ENCODE measurements around the gene CEP131.

The CEP131 gene

DNA sequence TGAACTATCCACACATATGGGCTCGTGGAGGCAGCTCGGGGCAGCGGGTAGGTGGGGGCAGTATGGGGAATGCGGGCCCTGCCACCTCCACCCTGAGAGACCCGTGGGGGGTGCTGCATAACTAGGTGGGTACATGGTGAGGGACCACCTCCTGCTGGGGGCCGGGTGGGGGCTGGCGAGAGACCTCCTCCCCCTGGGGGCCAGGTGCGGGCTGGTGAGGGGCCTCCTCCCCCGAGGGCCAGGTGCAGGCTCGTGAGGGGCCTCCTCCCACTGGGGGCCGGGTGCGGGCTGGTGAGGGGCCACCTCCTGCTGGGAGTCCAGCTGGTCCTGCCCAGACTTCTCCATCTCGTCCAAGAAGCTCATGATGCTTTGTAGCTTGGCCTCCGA, 25.4 kb downstream of the CEP131 start:
- no peak for DNase-seq

DNA sequence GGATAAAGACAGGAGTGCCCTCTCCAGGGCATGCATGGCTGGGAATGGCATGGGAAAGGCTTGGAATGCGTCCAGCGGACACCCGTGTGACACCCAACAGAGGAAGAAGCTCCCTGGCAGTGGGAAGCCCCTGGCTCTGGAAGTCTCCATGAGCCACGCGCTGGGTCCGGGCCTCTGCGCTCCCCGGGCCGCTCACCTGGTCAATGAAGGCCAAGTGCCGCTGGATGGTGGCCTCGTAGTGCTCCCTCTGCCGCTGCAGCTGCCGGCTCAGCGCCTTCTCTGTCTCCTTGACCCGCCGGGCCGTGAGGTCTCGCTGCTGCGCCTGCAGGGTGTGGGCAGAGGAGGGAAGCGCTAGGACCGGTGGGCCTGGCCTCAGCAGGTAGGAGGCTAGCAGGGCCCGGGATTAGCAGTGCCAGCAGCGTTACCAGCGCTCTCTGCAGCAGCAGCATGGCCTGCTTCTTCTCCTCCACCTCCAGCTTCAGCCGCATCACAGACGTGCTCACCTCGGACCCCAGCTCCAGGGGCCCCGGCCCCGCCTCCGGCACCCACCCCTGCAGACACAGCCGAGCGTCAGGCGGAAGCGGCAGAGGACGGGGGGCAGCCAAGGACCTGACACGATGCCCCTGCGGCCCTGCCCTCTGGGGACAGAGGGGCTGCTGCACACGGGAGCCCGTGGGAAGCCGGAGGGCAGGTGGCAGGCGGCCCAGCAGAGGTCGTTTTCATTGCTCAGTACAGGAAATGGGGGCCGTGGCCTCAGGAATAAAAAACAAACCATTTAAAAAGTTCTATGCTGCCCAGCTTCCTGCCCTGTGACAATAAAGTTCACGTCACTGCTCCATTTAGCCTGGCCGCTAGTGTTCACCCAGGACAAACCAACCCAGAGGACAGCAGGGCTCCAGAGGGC, 26.0 kb downstream of the CEP131 start:
- no peak for DNase-seq

DNA sequence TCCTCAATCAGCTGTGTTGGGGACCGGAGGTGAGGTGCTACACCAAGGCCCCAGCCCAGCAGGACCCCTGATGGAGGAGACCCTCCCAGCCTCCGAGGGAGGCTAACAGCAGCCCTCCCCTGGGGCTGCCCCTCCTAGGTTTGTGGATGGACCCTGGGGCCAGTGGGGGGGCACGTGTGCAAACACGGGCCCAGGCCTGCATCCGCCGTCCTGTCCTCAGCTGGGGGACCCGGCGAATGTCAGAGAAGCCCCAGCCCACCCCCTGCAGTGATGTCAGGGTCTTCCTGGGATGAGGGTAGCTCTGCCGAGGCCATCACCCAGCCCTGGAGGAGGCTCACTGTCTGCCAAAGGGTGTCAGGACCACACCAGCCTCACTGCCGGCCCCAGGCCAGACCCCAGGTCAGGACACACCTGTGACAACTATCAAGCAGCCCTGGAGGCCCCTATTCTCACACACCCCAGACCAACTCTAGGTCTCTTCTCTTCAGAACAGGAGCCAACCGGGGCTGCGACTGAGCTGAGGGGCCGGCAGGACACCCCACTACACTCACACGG, 26.7 kb downstream of the CEP131 start:
- no peak for DNase-seq

DNA sequence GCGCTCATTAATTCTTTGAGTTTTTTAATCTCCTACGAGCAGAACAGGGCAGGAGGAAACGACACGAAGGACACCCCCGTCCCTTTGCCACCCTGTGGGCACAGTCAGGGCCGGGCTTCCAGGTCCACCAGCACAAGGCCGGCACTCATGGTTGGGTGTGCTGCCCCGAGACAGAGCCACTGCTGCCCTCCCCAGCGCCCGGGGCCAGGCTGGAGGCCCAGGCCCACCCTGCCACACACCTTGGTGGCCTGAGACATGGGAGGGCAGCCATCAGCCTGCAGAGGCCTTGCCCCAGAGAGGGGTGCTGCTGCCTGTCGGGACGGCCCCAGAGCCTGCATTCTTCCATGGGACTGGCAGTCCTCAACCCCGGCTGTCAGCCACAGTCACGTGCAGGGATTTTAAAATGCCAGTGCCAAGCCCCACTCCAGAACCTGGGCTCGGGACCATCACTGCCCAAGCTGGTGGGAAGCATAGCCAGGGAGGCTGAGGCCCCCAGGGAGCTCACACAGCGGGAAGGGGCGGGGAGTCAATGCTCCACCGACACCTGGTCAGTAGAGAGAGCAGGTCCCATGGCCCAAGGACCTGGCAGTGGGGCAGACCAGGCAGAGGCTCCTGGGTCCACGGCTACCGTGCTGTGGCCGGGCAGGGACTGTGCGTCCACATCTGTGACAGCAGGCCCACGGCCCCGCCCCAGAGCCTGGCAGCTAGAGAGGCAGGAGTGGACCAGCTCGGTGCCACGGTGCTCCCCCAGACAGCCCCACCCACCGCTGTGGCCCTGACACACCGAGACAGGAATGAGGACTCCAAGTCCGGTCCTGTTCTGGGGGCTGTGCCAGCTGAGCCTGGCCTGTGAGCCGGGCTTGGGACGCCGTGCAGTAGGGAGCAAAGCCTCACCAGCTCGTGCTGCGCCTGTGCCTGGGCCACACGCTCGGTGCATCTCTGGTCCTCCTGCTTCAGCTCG, 27.5 kb downstream of the CEP131 start:
- no peak for DNase-seq

DNA sequence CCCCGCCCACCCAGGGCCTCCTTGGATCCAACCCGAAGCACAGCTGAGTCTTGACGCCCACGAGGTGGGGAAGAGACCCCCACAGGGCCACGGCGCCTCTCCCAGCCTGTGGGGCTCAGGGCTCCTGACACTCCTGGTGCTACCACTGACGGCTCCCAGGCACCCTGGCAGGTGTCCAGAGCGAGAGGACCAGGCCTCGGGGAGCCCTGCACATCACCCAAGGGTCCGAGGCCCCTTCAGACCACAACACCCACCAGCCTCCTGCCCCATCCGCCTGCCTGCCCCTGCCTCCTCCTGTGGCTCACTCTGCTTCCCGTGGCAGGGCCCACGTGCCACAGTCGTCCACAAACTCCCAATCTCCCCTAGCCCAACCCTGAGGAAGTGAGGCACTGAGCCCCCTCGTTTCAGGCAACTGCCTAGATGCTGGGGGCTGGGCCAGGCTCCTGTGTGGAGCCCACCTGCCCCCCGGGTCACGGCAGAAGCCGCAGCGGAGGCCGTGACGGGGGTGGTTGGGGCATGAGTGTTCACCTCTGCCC, 28.5 kb downstream of the CEP131 start:
- no peak for DNase-seq

DNA sequence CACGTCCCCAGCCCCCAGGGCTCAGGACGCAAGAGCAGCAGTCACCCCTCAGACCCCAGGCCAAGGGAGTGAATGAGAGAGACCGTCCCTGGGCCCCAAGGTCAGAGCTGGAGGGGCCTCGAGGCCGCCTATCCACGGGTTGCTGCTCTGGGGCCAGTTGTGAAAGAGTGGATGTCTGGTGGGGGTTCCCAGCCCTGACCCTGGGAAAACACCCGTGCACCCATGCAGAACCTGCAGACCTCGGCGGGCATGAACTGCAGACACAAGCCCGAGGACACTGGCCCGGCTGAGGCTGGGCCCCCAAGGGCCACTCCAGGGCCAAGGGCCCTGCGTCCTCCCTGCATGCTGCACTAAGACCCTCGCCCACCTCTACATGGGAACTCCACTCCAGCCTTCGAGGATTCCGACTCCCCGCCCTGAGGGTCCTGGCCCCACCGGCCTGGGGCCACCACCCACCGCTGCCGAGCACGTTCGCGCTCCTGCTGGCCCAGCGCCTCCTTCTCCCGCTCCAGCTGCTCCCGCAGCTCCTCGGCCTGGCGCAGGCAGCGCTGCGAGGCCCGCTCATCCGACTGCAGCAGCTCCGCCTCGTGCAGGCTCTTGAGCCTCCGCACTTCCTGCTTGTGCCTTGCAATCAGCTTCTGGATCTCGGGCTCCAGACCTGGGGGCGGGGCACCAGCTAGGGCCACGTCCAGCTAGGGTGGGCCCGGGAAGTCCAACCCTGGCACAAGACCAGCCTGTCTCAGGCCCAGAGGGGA, 29.1 kb downstream of the CEP131 start:
- no peak for DNase-seq

DNA sequence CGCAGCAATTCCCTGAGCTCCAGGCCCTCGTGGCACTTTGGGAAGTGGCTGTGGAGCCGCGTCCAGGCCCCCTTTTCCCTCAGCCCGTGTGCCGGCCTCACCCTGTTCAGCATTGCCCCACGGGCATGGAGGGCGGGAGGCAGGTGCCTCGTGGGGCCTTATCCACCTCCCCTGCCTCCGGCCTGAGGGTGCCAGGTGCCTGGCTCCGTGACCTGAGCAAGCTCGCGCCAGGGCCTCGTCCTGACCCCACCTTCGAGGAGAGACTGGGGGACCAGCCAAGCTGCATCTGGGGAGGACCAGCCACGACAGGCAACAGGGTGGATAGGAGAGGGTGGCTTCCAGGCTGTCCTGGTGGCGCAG, 29.7 kb downstream of the CEP131 start:
- no peak for DNase-seq

DNA sequence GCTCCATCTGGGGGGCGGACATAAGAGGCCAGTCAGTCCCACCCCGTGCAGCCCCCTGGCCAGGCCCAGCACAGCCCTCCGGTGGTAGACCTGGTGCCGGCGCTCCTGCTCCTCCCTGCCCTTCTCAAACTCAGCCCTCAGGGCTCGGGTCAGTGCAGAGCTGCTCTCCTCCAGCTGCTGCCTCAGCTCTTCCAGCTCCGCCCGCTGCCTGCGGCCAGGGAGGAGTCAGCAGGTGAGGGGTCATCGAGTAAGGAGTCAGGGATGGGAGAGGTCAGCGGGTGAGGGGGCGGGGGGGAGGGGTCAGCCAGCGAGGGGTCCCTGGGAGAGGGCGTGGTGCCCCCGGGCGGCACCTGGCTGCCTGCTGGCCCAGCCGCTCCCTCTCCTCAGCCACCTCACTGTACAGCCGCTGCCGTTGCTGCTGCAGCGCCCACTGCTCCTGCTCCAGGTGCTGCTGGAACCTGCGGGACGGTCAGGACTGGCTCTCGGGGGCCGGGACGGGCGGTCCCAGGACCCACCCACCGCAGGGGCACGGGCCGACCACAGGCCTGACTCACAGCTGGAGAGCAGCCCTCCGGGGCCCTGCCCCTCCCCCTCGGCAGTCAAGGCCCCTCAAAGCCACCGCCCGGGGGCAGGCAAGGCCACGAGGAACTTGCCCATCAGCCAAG, 30.2 kb downstream of the CEP131 start:
- no peak for DNase-seq

DNA sequence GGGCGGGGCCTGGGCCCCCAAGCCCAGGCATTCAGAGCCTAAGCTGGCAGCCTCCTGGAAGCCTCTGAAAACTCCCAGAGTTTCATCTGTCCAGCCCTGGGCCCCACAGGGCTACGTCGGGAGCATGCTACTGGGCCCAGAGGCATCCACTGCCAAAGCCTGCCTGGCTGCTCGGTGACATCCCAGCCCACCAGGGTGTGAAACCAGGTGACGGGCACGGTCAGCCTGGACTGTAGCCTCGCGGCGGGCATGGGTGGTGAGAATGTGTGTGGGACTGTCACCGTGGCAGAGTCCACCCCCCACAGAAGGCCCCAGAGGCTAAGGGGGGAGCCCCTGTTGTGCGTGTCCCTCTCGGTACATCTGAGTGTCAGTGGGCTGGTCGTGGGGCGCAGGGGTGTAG, 31.1 kb downstream of the CEP131 start:
- DNase-seq = no peak

DNA sequence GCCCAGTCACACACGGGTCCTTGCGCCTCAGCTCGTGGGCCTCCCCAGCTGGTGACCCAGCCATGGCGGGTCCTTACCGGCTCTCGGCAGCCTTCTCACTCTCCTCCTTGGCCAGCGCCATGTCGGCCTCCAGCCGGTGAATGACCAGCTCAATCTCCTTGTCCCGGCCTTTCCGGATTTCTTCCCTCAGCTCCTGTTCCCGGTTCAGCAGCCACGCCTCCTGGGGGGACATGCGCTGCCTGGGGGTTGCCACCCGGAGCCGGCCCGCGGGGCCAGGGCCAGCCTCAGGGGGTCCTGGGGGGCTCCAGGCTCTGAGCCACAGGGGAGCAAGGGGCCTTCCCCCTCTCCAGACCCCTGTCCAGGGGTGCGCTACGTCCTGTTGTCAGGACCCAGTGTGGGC, 31.6 kb downstream of the CEP131 start:
- DNase-seq = no peak

DNA sequence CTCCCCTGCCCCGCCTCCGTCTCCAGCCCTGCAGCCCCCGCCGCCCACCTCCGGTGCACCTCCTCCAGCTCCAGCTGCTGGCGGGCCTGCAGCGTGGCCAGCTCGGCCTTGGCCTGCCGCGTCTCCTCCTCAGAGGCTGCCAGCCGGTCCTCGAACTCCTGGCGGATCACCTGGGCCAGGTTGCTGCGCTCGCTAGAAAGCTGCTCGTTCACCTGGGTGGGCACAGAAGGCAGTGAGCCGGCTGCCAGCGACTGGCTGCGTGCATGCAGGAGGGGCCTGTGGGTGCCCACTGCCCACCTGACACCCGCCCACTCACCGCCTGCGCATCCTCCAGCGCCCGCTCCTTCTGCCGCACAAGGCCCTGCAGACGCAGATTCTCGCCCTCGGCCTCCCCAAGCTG, 32.2 kb downstream of the CEP131 start:
- no peak for DNase-seq

DNA sequence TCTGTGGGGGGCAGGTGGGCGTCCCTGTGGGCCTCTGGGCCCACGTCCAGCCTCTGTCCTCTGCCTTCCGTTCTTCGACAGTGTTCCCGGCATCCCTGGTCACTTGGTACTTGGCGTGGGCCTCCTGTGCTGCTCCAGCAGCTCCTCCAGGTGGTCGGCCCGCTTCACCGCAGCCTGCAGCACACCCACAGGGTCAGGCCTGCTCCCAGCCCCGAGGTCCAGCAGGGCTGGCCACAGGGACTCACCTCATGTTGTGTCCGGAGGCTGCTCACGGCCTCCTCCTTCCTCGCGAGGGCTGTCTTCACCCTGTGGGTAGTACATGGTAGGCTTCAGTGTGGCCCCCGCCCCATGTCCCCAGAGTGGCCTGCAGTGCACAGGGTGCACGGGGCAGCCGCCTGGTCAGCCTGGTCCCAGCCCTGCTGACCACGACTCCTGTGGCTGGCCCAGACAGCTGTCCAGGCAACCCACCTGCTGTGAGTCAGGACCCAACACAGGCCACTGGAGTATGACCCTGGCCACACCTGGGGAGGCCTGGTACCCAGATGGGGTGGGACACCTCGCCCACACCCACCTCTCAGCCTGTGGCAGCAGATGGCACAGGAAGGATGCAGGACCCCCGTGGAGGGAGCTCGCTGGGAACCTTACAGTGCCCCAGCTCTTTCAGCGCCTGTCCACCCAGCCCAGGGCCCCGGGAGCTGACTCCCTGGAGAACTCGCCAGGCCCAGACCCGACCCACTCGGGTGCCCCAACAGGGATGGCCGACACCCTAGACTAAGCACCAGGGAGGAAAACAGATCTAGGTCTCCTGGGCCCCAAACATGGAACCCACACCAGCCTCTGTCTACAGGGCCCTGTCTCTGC, 32.9 kb downstream of the CEP131 start:
- DNase-seq = no peak

DNA sequence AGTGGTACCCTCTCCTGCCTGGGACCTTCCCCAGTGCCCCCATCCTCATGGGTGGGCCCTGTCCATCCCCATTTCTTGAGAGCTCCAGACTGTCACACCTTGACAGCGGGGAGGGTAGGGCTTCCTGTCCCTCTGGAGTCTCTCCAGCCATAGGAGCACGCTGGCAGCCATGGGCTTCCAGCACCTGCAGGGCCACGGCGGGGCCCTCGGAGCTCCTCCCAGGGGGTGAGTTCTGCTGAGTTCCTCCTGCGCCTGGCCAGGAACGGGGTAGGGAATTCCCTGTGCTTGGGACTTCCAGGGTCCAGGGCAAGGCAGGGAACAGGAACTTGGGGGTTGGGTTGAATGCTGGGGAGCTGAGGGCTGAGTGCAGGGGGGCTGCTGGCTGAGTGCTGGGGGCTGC, 33.7 kb downstream of the CEP131 start:
- DNase-seq = no peak

DNA sequence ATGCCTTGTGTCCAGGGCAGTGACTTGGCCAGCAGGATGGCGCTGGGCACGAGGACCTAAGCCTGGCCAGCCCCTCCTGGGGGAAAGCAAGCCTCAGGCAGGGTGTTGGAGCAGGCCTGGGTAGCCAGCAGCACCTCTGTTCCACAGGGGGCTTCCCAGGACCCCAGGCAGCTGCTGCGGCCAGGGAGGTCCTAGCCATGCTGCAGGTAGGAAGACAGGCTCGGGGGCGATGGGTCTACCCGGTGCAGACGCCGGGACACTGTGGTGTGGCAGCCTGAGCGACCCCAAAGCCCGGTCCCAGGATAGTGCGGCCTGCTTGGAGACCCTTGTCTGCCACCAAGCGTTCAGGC, 34.3 kb downstream of the CEP131 start:
- no peak for DNase-seq

DNA sequence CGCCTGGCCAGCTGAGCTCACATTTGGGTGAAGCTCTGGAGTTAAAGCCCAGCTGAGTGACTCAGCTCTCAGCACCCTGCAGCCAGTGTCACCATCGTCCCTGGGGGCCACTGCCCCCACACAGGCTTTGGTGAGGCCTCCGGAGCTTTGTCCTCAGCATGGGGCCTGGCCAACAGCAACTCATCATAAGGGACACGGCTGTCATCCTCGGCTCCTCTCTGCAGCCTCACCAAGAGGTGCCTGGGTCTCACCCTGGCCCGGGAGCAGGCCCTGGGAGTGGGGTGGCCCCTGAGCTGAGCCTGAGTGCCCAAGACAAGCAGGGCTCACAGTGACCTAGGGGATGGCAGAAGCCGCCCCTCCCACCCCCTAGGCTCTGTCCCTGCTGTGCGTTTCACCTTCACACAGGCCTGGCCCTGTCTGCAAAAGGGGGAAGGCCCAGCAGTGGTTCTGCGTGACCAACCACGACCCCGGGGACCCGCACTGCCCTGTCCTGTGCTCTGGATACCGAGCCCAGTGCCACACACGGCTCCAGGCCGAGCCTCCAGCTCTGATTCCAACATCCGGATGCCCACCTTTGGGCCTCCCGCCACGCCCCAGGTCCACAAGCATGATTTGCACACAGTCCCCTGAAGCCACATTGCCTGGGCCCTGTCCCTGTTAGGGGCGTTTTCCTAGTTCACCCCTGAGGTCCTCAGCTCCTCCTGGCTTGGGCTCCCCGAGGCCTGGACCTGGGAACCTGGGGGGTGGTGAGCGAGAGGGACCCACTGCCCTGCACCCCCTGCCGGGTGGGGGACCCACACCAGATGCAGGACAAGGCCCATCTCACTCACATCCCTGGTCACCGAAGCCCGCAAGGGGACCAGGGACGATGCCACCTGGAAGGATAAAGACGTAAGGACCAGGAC, 34.9 kb downstream of the CEP131 start:
- DNase-seq = no peak

DNA sequence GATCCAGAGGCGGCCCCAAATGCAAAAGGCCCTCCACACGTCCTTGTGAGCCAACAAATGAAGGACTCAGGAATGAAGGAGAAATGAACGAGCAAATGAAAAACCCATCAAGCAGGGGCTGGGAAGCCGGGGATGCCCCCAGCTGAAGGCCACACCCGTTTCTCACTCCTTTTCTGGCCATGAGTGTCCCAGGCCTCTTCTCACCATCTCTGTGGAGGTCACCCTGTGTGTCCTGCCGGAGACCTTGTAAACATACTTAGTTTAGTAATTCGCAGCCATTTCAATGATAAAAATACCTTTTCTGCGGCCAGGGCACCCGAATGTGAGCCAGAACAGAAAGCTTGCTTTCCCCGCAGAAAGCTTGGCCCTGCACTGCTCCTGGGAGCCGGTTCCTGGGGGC, 35.6 kb downstream of the CEP131 start:
- DNase-seq = no peak

DNA sequence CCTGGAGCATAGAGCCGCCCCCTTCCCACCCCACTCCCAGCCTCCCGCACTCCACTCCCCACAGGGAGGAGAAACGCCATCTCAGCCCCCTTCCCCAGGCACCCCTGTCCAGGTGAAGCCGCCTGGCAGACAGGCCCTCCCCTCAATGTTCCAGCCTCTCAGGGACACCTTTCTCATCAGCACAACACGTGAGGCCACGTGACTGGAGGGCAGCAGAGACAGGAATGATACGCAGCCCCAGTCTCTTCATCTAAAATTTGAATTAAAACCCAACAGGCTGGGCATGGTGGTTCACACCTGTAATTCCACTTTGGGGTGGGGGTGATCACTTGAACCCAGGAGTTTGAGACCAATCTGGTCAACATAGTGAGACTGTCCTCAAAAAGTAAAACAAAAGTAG, 36.6 kb downstream of the CEP131 start:
- no peak for DNase-seq

DNA sequence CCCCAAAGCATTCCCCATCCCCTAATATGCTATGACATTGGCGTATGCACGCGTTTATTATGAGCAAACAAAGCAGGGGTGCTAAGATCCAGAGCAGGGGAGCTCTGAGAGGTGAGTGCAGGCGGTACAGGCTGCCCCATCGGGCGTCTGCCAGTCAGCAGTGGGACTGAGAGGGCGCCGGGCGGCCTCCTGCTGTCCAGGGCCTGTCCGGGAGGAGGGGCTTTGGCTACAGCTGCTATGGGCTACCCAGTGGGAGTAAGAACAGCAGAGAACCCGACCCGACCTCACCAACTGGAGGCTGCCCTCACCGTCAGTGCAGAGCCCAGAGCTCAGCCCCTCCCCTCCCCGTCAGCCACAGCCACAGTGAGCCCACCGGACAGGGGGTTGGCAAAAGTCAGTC, 38.2 kb downstream of the CEP131 start:
- no peak for DNase-seq

DNA sequence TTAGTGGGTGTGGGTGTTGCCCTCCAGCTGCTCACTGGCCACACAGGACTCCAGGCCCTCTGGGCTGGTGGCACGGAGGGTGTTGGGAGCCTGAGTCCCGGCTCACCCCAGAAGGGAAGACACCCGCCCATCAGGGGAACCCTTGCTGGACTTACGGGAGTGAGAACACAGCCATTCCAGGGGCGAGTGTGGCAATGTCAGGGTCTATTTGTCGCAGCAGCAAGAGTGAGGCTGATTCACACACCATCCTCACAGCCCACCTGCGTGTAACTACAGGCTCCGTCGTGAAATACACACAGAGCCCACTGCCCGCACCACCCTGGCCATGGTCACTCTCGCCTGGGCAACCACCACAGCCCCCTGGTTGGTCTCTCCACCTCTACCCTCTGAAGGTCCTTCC, 39.0 kb downstream of the CEP131 start:
- no peak for DNase-seq

DNA sequence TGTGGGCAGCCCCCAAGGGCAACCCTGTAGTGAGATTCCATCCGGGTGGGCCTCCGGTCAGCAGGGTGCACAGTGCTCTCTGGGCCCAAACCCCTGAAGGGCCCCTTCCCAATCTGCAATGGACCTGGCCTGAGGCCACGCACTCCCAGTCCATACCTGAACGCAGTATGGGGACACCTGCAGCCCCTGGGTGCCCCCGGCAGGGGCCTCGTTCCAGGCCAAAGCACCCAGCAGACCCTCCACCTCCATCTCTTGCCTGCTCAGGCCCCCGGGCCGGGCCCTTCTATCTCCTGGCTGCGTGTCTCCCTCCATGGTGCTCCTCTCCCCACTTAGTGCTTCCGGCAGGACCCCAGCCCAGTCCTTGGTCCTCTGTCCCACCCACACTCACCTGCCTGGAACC, 39.4 kb downstream of the CEP131 start:
- DNase-seq = no peak
